Measurements from ENCODE around the gene NHS.

NHS gene

DNA sequence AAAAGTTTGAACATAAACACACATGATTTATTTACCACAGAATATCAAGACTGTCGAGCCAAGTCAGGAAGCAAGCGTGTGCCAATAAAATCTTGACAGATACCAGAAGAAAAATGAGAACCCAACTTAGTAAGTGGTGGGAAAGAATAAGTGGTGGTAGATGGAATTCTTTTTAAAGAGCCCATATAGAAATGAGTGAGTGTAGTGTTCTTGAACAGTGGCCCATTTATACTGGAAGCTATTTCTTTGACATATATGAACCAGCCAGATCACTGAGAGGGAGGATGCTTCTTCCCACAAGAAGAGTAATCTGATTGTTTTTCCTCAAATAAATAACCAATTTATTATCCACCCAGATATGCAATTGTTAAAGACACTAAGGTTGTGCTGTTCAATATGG is 98.0 kb downstream of the NHS start:
- TF ChIP-seq, protein P1, sequence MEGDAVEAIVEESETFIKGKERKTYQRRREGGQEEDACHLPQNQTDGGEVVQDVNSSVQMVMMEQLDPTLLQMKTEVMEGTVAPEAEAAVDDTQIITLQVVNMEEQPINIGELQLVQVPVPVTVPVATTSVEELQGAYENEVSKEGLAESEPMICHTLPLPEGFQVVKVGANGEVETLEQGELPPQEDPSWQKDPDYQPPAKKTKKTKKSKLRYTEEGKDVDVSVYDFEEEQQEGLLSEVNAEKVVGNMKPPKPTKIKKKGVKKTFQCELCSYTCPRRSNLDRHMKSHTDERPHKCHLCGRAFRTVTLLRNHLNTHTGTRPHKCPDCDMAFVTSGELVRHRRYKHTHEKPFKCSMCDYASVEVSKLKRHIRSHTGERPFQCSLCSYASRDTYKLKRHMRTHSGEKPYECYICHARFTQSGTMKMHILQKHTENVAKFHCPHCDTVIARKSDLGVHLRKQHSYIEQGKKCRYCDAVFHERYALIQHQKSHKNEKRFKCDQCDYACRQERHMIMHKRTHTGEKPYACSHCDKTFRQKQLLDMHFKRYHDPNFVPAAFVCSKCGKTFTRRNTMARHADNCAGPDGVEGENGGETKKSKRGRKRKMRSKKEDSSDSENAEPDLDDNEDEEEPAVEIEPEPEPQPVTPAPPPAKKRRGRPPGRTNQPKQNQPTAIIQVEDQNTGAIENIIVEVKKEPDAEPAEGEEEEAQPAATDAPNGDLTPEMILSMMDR (conservative IDR thresholded peaks at IDR 0.05; ENCODE audit: control insufficient read depth, insufficient read depth, low read depth, low read length), result no peak
- DNase-seq (ENCODE audit: low read depth), result no peak
- no peak overlapping the region for H3K4me3 ChIP-seq (ENCODE audit: control insufficient read depth, low read depth, low read length)

DNA sequence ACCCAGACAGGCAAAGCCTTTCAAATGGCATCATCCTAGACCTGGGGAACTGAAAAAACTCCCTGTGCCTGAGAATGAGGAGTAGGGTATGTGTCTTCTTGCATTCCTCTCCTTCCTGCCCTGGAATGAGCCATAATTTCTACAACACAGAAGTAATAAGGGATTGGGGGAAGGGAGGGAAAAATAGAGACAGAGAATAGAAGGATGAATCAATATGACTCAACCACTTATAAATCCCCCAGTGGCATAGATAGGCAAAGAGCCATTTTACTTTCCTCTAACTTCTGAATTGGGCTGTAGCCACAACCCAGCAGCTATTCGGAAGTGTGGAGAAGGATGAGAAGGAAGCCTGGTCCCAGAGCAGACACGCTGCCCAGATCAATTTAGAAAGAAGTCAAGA is 99.9 kb downstream of the NHS start:
- peak; percentile 80 for DNase-seq (ENCODE audit: low read depth)
- TF ChIP-seq, protein P1 (conservative IDR thresholded peaks at IDR 0.05; ENCODE audit: control insufficient read depth, insufficient read depth, low read depth, low read length), result no peak

DNA sequence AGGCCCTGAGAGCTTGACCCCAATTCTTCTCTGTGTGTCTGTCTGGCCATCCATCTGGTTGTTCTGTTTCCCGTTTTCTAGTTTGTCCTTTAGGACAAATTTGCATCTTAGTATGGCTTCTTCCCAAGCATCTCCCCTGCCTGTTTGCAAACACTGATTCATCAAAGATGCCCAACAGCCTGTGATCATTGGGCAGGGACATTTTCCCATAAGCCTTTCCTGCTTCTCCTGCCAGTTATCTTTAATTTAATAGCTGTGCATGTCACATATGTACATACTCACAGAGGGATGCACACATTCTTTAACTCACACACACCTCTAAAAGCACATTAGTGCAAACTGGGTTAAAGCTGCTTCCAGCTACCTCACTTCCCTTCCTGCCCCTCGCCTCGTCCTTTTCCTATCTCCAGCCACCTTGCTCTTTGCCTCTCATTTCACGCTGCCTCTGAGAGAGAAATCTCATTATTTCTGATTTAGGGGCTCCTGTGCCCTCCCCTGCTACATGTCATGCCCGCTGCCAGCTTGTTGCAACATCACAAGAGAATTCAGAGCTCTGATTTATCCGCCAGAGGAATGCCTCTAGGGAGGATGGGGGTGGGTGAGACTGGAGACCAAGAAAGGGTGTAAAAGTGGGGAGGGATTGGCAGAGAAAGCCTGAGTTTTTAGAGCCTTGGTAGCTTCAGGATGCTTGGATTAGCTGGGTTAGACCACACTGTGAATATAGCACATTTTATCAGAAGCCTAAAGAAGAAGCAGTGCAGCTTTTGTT is 100.6 kb downstream of the NHS start:
- peak; percentile 39 for DNase-seq (ENCODE audit: low read depth)
- TF ChIP-seq, protein P1 (conservative IDR thresholded peaks at IDR 0.05; ENCODE audit: control insufficient read depth, insufficient read depth, low read depth, low read length), result no peak
- H3K4me3 ChIP-seq (ENCODE audit: control insufficient read depth, low read depth, low read length), result no peak overlapping the region

More for the DNA sequence above, 99.9 kb downstream of the NHS start:
- no peak overlapping the region for H3K4me3 ChIP-seq (ENCODE audit: control insufficient read depth, low read depth, low read length)

DNA sequence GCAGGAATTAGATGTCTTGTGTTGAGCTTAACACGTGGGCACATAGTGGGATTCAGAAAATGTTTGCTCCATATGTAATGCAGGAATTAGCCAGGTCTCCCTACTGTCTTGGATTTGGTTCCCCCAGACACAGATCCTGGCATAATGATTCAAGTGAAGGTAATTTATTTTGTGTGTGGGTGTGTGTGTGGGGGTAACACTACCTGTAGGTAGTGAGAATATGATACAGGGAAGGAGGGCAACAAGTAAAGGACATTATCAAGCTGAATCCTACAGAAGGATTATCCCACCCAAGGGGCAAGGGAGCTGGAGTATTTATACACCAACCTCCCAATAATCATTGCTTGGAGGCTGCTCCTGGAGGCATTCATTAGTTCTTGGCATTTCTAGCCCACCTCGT is 101.4 kb downstream of the NHS start:
- H3K4me3 ChIP-seq (ENCODE audit: control insufficient read depth, low read depth, low read length), result no peak overlapping the region
- DNase-seq (ENCODE audit: low read depth), result no peak
- TF ChIP-seq, protein P1 (conservative IDR thresholded peaks at IDR 0.05; ENCODE audit: control insufficient read depth, insufficient read depth, low read depth, low read length), result no peak

DNA sequence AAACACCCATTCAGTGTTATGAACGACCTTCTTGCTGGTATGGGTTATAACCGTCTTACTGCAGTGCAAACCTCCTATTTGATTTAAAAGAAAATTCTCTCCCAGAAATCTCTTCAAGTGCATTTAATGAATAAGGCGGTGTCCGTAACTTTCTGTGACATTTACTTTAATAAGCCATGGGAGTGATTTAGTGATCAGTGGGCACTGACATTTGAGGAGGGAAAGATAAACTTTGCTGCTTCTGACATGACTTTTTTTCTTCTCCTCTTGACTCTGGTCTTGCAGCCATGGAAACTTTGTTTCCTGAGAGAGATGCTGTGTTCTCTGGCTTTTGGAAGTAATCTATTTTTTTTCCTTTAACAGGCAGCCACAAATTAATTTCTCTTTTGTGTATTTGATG is 106.1 kb downstream of the NHS start:
- no peak overlapping the region for H3K4me3 ChIP-seq (ENCODE audit: control insufficient read depth, low read depth, low read length)
- no peak for DNase-seq (ENCODE audit: low read depth)
- TF ChIP-seq, protein P1 (conservative IDR thresholded peaks at IDR 0.05; ENCODE audit: control insufficient read depth, insufficient read depth, low read depth, low read length), result no peak

DNA sequence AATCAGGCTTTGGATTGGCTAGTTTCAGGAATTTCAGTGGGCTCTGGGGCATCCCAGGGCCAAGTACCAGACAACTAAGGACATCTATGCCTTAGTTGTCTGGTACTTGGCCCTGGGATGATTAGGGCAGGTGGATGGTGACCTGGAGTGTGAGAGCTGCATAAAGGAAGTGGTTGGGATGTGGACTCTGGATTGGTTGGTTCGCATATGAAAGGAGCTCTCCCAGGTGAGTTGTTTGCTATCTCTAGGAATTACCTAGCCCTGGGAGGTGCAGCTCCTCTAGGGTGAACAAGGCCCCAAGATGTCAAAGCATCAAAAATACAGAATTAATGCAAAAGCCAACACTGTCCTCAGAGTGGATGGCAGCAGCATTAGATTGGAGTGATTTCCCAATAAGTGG is 109.6 kb downstream of the NHS start:
- no peak for DNase-seq (ENCODE audit: low read depth)
- no peak overlapping the region for H3K4me3 ChIP-seq (ENCODE audit: control insufficient read depth, low read depth, low read length)
- TF ChIP-seq, protein P1 (conservative IDR thresholded peaks at IDR 0.05; ENCODE audit: control insufficient read depth, insufficient read depth, low read depth, low read length), result no peak

Measured in fibroblast of mammary gland (primary cell).